HFFc6 (cell line): ENCODE results near the gene FYB1. TPM values are rescaled to one million over a fixed set of nuclear protein-coding genes. Genes with fewer than 3 reads are reported as not detected.
A peak's percentile ranks its signal among the peaks of the same experiment; 100 is the strongest.

Experiments
- DNase-seq: peaks from one replicate; pipeline ENCODE4 v3.0.0-alpha.2; 2018
- H3K27ac Mint-ChIP-seq: 2 replicates; pipeline ENCODE4 v1.8.0; 2020; ENCODE audit warnings: mild to moderate bottlenecking, mixed read lengths
- H3K27me3 Mint-ChIP-seq: 2 replicates; pipeline ENCODE4 v1.8.0; 2021; ENCODE audit warnings: mild to moderate bottlenecking, moderate library complexity, mixed read lengths; ENCODE audit not compliant: insufficient read depth
- H3K36me3 Mint-ChIP-seq: 2 replicates; pipeline ENCODE4 v1.8.0; 2021; ENCODE audit warnings: low read depth, mixed read lengths
- H3K4me1 Mint-ChIP-seq: 2 replicates; pipeline ENCODE4 v1.8.0; 2020; ENCODE audit warnings: low read depth, mixed read lengths
- H3K4me3 Mint-ChIP-seq: 2 replicates; pipeline ENCODE4 v1.8.0; 2020; ENCODE audit warnings: mild to moderate bottlenecking, moderate library complexity, mixed read lengths
- H3K9me3 Mint-ChIP-seq: 2 replicates; pipeline ENCODE4 v1.8.0; 2020; ENCODE audit warnings: mild to moderate bottlenecking, mixed read lengths
- total RNA-seq, 6 experiments: library from RNA; stranded (reverse); fragmentation: NEBNext Ultra II Directional; extraction: Animal tissue kit (Norgen Biotek cat#: 25700); gene quantifications; 2 replicates in 1 of 6; 3 replicates in 5 of 6; pipeline ENCODE4 v1.2.3, GENCODE V29; 2021
- TF ChIP-seq, protein P1 (sequence below): fragments of 200-600 bp; sonication (generic); IDR thresholded peaks from 2 replicates; pipeline ENCODE4 v1.5.0; 2021; ENCODE audit warnings: antibody characterized with exemption, mild to moderate bottlenecking

Gene FYB1
- total RNA-seq, 6 experiments from 2014 or later = 0.32 to 1.7 (median 0.49) TPM

DNA sequence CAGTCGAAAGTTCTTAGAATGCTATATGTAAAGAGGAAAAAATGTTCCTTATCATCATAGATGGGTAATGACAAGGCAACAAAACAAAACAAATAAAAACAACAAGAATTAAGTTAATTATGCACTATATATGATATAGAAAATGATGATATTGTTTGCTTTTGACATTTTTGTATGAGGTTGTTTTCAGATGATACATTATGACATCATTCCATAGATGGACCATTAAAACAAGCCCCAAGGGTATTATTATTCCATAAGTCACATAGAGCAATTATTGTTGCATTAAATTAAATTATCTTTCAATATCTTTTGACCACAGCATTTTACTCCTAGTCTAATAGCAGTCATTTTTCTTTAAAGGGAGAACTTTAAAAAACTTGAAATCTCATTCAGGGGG is 88.6 kb downstream of the FYB1 start:
- Mint-ChIP-seq H3K4me3 (no peak overlapping the region), H3K27me3 (no peaks in the 10 kb centered on the region), H3K4me1 (peaks cover 22% of the 10 kb centered on the region), H3K36me3 (peaks cover 5% of the 10 kb centered on the region; the same call in 1 of the 2 replicates), H3K9me3 (no peaks in the 10 kb centered on the region), H3K27ac (no peak overlapping the region)
- no peak for DNase-seq
- TF ChIP-seq, protein P1, sequence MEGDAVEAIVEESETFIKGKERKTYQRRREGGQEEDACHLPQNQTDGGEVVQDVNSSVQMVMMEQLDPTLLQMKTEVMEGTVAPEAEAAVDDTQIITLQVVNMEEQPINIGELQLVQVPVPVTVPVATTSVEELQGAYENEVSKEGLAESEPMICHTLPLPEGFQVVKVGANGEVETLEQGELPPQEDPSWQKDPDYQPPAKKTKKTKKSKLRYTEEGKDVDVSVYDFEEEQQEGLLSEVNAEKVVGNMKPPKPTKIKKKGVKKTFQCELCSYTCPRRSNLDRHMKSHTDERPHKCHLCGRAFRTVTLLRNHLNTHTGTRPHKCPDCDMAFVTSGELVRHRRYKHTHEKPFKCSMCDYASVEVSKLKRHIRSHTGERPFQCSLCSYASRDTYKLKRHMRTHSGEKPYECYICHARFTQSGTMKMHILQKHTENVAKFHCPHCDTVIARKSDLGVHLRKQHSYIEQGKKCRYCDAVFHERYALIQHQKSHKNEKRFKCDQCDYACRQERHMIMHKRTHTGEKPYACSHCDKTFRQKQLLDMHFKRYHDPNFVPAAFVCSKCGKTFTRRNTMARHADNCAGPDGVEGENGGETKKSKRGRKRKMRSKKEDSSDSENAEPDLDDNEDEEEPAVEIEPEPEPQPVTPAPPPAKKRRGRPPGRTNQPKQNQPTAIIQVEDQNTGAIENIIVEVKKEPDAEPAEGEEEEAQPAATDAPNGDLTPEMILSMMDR = no peak

DNA sequence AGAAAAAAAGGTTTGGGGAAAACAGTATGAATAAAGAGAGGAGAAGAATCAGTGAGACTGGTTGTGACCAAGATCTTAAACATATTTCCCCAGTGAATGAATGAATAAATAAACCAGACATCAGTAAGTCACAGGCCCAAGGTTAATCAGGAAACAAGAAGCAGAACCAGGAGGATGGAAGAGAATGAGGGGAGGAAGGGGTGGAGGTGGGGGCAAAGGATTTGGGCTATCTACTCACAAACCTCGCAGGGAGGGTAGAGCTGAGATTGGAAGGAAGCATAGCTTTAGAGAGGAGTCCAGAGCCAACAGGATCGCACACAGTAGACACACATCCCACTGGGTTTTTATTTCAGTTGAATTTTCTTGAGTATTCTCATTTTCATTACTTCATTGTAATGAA is 97.4 kb downstream of the FYB1 start:
- H3K27ac Mint-ChIP-seq = no peak overlapping the region
- TF ChIP-seq, protein P1 = no peak
- no peaks in the 10 kb centered on the region for H3K27me3 Mint-ChIP-seq
- DNase-seq = no peak
- no peaks in the 10 kb centered on the region for H3K9me3 Mint-ChIP-seq
- H3K4me3 Mint-ChIP-seq = no peak overlapping the region; the same call in 1 of the 2 replicates
- H3K36me3 Mint-ChIP-seq = no peaks in the 10 kb centered on the region
- peaks cover 51% of the 10 kb centered on the region for H3K4me1 Mint-ChIP-seq

DNA sequence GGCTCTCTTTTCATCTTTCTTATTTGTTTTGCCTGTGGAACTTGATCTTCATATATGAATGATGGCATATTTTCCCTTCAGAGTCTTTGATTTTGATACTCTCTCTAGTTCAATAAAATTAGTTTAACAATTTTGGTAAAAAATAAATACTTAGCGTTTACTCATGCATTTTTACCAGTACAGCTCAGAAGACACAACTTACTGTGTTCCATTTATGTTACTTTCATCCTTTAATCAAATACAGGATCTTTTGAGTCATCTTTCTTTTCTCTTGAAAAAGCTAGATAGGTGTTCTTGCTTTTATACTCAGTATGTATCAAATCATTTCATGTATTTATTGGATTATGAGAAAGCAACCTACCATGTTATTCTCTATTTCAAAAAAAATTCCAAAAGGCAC is 98.0 kb downstream of the FYB1 start:
- TF ChIP-seq, protein P1 = no peak
- Mint-ChIP-seq H3K4me3 (0 out of 2 replicates have a peak overlapping the region, but pooled peaks have one; percentile 3), H3K27ac (0 out of 2 replicates have a peak overlapping the region, but pooled peaks have one; percentile 22), H3K4me1 (peaks cover 57% of the 10 kb centered on the region), H3K9me3 (no peaks in the 10 kb centered on the region), H3K27me3 (no peaks in the 10 kb centered on the region), H3K36me3 (no peaks in the 10 kb centered on the region)
- DNase-seq = no peak

DNA sequence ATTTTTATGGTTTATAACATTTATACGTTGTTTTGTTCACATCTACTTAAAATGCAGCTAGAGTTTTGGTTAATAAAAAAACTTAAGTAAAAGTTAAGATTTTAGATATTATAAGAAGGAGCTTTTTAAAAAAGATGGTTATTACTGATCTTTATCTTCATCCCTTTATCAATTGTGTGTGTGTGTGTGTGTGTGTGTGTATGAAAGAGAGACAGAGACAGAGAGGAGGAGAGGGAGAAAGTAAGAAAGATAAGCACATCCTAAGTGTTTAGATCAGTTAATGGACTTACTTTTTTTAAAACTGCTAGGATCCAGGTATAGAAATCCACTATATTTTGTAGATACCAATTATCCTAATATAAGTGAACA is 99.3 kb downstream of the FYB1 start:
- Mint-ChIP-seq H3K4me3 (no peak overlapping the region), H3K36me3 (no peaks in the 10 kb centered on the region), H3K27me3 (no peaks in the 10 kb centered on the region), H3K4me1 (peaks cover 66% of the 10 kb centered on the region), H3K27ac (peak overlapping the region; percentile 67), H3K9me3 (no peaks in the 10 kb centered on the region)
- no peak for DNase-seq
- TF ChIP-seq, protein P1 = no peak

DNA sequence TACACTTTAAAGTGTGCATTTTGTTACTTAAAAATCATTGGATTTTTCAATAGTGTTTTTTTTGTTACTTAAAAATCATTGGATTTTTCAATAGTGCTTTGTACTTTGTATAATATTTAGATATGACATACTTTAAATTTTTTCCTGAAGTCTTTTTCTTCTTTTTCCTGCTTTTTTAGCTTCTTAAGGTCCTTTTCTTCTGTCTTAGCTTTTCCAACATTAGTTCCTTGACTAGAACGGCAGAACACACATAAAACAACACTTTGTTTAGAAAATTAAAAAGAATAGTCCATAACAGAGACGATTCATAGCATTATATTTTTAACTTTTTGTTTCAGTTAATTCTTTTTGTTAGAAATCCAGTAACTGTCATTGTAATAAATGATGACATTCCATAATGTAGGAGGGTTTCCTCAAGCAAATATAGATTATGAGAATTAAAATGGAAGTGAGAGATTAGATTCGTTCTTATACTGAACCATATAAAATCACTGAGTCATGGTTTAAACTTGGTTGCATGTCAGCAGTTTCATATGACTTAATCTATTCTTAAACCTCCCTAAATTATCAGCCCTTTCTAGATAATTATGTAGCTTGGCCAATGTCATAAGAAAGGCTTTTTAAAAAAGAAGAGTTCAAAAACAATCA is 99.8 kb downstream of the FYB1 start:
- H3K4me1 Mint-ChIP-seq = peaks cover 70% of the 10 kb centered on the region
- H3K9me3 Mint-ChIP-seq = no peaks in the 10 kb centered on the region
- TF ChIP-seq, protein P1 = no peak
- no peaks in the 10 kb centered on the region for H3K36me3 Mint-ChIP-seq
- DNase-seq = no peak
- peak overlapping the region; percentile 67 for H3K27ac Mint-ChIP-seq
- no peaks in the 10 kb centered on the region for H3K27me3 Mint-ChIP-seq
- H3K4me3 Mint-ChIP-seq = peak overlapping the region; percentile 47; the same call in 1 of the 2 replicates
